ENCODE measurements around the gene PXYLP1. TPM values are rescaled to one million over a fixed set of nuclear protein-coding genes. Genes with fewer than 3 reads are reported as not detected.

Gene PXYLP1
- total RNA-seq, 3 donors from 2014 or later (not counting 1 experiment from before 2014, with no cell fraction given) = 13.0 to 32.4 (median 21.7) TPM

DNA sequence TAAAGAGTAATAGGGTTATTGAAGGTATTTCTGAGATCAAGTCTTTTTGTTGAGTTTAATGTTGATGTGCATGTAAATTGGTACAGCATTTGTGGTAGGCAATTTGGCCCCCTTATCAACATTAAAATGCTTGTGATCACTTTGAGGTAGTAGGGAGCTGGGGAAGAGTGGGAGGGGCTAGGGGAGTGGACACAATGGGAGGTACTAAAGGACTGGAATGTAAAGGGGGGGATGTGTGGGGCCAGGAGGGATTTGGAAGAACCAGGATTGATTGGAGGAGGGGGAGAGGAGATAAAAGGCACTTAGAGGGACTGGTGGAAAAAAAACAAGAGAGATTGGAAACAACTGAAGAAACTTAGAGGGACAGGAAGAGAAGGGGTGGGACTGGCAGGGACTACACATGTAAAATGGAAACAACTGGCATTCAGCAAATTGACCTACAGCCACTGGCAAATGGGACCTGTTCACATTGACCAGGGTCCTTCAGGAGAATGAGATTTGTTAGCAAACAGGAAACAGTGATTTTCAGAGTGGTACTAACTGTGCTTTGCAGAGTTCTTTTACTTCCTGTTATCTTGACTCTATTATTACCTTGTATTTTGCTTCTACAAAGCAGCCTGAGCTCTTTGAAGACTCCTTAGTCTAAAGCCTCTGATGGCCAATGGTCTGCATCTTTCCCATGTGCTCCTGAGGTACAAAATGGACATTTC, 88.9 kb downstream of the PXYLP1 start:
- no peaks in the 10 kb centered on the region for H3K9me3 ChIP-seq (ENCODE audit: control insufficient read depth, insufficient read depth, low read length)
- ATAC-seq = no peak
- Mint-ChIP-seq H3K9me3 (no peaks in the 10 kb centered on the region), H3K4me3 (no peak overlapping the region), H3K27ac (no peak overlapping the region), H3K36me3 (no peaks in the 10 kb centered on the region), H3K4me1 (peaks cover 10 to 12% of the 10 kb centered on the region in 2 donors), H3K27me3 (ENCODE audit: low read depth in 2 of 2) (no peaks in the 10 kb centered on the region)
- no peaks in the 10 kb centered on the region for H3K4me1 ChIP-seq (ENCODE audit: control insufficient read depth, insufficient read depth, low read length)
- no peaks in the 10 kb centered on the region for H3K36me3 ChIP-seq (ENCODE audit: control insufficient read depth, insufficient read depth, low read length)
- TF ChIP-seq, protein P1, sequence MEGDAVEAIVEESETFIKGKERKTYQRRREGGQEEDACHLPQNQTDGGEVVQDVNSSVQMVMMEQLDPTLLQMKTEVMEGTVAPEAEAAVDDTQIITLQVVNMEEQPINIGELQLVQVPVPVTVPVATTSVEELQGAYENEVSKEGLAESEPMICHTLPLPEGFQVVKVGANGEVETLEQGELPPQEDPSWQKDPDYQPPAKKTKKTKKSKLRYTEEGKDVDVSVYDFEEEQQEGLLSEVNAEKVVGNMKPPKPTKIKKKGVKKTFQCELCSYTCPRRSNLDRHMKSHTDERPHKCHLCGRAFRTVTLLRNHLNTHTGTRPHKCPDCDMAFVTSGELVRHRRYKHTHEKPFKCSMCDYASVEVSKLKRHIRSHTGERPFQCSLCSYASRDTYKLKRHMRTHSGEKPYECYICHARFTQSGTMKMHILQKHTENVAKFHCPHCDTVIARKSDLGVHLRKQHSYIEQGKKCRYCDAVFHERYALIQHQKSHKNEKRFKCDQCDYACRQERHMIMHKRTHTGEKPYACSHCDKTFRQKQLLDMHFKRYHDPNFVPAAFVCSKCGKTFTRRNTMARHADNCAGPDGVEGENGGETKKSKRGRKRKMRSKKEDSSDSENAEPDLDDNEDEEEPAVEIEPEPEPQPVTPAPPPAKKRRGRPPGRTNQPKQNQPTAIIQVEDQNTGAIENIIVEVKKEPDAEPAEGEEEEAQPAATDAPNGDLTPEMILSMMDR (IDR thresholded peaks at IDR 0.05) = no peak
- no peak overlapping the region for H3K27ac ChIP-seq (ENCODE audit: low read length)
- no peaks in the 10 kb centered on the region for H3K27me3 ChIP-seq (ENCODE audit: control insufficient read depth, insufficient read depth, low read length)
- DNase-seq = no peak
- H3K4me3 ChIP-seq (ENCODE audit: low read length) = no peak overlapping the region
- intact Hi-C loops (cut with micrococcal nuclease) = no loop called here

DNA sequence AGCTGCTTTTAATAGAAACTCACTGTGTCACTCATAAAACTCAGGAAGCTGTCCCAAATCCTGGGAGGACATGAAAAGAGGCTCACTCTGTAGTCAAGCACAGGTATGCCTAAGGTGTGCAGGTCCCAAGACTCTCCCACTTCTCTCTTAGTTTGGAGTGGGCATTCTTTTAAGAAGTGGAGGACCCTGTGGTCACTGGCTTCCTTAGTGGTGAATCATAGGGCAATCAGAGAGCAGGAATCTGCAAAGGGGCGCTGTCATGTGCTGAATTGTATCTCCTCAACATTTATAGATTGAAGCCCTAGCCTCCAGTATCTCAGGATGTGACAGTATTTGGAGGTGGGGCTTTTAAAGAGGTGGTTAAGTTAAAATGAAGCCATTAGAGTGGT, 89.5 kb downstream of the PXYLP1 start:
- Mint-ChIP-seq H3K27ac (no peak overlapping the region), H3K36me3 (no peaks in the 10 kb centered on the region), H3K9me3 (no peaks in the 10 kb centered on the region), H3K4me3 (no peak overlapping the region), H3K27me3 (ENCODE audit: low read depth in 2 of 2) (peaks cover 0 to under 1% of the 10 kb centered on the region in 2 donors), H3K4me1 (peaks cover 10 to 12% of the 10 kb centered on the region in 2 donors)
- Histone ChIP-seq H3K36me3 (ENCODE audit: control insufficient read depth, insufficient read depth, low read length) (no peaks in the 10 kb centered on the region), H3K27ac (ENCODE audit: low read length) (no peak overlapping the region), H3K27me3 (ENCODE audit: control insufficient read depth, insufficient read depth, low read length) (no peaks in the 10 kb centered on the region), H3K4me3 (ENCODE audit: low read length) (no peak overlapping the region), H3K9me3 (ENCODE audit: control insufficient read depth, insufficient read depth, low read length) (no peaks in the 10 kb centered on the region), H3K4me1 (ENCODE audit: control insufficient read depth, insufficient read depth, low read length) (no peaks in the 10 kb centered on the region)
- TF ChIP-seq, protein P1 (IDR thresholded peaks at IDR 0.05) = no peak
- no peak for DNase-seq
- no CpG with 5 or more reads among the region's 1 CpG for WGBS (ENCODE audit: insufficient coverage)
- ATAC-seq = no peak
- intact Hi-C loops (cut with micrococcal nuclease) = no loop called here

DNA sequence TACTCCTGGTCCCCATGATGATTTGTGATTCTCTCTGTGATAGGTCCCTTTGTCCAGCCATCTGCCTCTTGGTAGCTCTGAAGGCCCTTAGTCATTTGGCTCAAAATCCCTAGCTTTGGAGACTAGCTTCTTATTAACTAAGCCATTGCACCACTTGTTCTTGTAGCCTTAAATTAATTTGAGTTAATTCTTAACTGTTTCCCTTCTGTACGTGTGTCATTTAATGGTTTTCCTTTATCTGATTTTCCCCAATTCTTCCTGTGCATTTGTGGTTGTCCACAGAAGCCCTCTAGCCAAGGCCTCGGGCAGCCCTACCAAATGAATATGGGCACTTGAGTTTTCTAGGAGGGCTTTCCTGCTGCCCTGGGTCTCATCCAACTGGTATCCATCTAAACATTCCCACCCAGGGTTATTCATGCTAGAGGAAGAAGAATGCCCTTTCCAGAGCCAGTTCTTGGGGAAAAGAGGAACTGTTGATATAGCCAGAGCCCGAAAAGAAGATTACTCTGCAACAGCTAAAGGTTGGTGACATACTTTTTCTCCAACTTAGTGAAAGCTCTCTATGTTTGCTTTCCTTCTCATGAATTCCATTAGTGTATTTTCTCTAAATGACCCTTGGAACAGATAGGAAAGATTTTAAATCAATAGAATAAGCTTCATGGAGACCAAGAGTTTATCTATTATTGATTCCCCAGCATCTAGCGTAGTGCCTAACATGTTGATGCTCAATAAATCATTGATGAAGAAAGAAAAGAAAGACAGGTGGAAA, 92.5 kb downstream of the PXYLP1 start:
- no peaks in the 10 kb centered on the region for H3K9me3 Mint-ChIP-seq
- Histone ChIP-seq H3K27me3 (ENCODE audit: control insufficient read depth, insufficient read depth, low read length) (no peaks in the 10 kb centered on the region), H3K9me3 (ENCODE audit: control insufficient read depth, insufficient read depth, low read length) (no peaks in the 10 kb centered on the region), H3K36me3 (ENCODE audit: control insufficient read depth, insufficient read depth, low read length) (no peaks in the 10 kb centered on the region), H3K4me1 (ENCODE audit: control insufficient read depth, insufficient read depth, low read length) (no peaks in the 10 kb centered on the region), H3K27ac (ENCODE audit: low read length) (no peak overlapping the region), H3K4me3 (ENCODE audit: low read length) (no peak overlapping the region)
- intact Hi-C loops (cut with micrococcal nuclease) = no loop called here
- no peaks in the 10 kb centered on the region for H3K36me3 Mint-ChIP-seq
- no peak overlapping the region for H3K4me3 Mint-ChIP-seq
- no peak for ATAC-seq
- no peak for DNase-seq
- peaks cover 0 to 8% of the 10 kb centered on the region in 2 donors for H3K27me3 Mint-ChIP-seq (ENCODE audit: low read depth in 2 of 2)
- no peak overlapping the region for H3K27ac Mint-ChIP-seq
- 80% methylated on average over 4 of the region's 4 CpGs for WGBS (ENCODE audit: insufficient coverage)
- TF ChIP-seq, protein P1 (IDR thresholded peaks at IDR 0.05) = no peak
- H3K4me1 Mint-ChIP-seq = peaks cover 10 to 12% of the 10 kb centered on the region in 2 donors
